COLO668 (cell line): ENCODE data around the gene ACER3.
"Not testable (repeated sequence)": the region's sequence is repeated elsewhere in the genome, so short reads cannot be mapped to it uniquely, and the experiment has no call there.

ENCODE experiments used
- DNase-seq: peaks from one replicate; lab custom pipeline; 2025; ENCODE audit not compliant: unreplicated experiment; lab: John Stamatoyannopoulos, UW

ACER3 gene

GRCh38 chr11:76836613-76837291, 24.0 kb upstream of the ACER3 start:
- no peak for DNase-seq

- DNase-seq, result no peak
These were observed 22.7 kb upstream of the ACER3 start for GRCh38 chr11:76837696-76838677.

GRCh38 chr11:76838678-76839068, 22.0 kb upstream of the ACER3 start:
- no peak for DNase-seq

- no peak for DNase-seq
These were observed 21.4 kb upstream of the ACER3 start for GRCh38 chr11:76839311-76839710.

- no peak for DNase-seq
These were observed 18.7 kb upstream of the ACER3 start for GRCh38 chr11:76841923-76842452.

GRCh38 chr11:76843907-76844306, 16.8 kb upstream of the ACER3 start:
- no peak for DNase-seq

GRCh38 chr11:76844511-76844910, 16.2 kb upstream of the ACER3 start:
- no peak for DNase-seq

- no peak for DNase-seq
These were observed 15.6 kb upstream of the ACER3 start for GRCh38 chr11:76845069-76845468.

- no peak for DNase-seq
These were observed 14.3 kb upstream of the ACER3 start for GRCh38 chr11:76846441-76846840.

GRCh38 chr11:76849376-76849775, 11.3 kb upstream of the ACER3 start:
- no peak for DNase-seq

GRCh38 chr11:76850130-76850529, 10.6 kb upstream of the ACER3 start:
- no peak for DNase-seq

GRCh38 chr11:76850815-76851214, 9.9 kb upstream of the ACER3 start:
- DNase-seq, result no peak

GRCh38 chr11:76854709-76855108, 6.0 kb upstream of the ACER3 start:
- no peak for DNase-seq

GRCh38 chr11:76855670-76856069, 5.0 kb upstream of the ACER3 start:
- DNase-seq, result not testable (repeated sequence)

- no peak for DNase-seq
These were observed 4.6 kb upstream of the ACER3 start for GRCh38 chr11:76856106-76856505.

GRCh38 chr11:76856571-76856970, 4.1 kb upstream of the ACER3 start:
- no peak for DNase-seq

GRCh38 chr11:76857781-76858410, 2.8 kb upstream of the ACER3 start:
- no peak for DNase-seq

- no peak for DNase-seq
These were observed 950 bp upstream of the ACER3 start for GRCh38 chr11:76859708-76860227.

- DNase-seq, result no peak
These were observed 804 bp downstream of the ACER3 start for GRCh38 chr11:76861490-76861953.

- not testable (repeated sequence) for DNase-seq
These were observed 2.1 kb downstream of the ACER3 start for GRCh38 chr11:76862794-76863193.

GRCh38 chr11:76863196-76863777, 2.6 kb downstream of the ACER3 start:
- DNase-seq, result no peak
